ENCODE results near the gene ARIH2. TPM values are rescaled to one million over a fixed set of nuclear protein-coding genes. Genes with fewer than 3 reads are reported as not detected.
A peak's percentile ranks its signal among the peaks of the same experiment; 100 is the strongest.

Gene ARIH2
- total and polyA plus RNA-seq, 9 of the 15 experiments (the other 6 are each of a cell fraction or from before 2014, with no cell fraction given), result 27.0 to 120 (median 108) TPM

- TF ChIP-seq ZNF239 (CRISPR knock-in tag; IDR thresholded peaks at IDR 0.05), result no peak
- TF ChIP-seq ESRRA (IDR thresholded peaks at IDR 0.05; ENCODE audit: borderline replicate concordance, low read depth), result peak; percentile 65; the same call in 1 of the 2 replicates
- no peak for TF ChIP-seq RERE (CRISPR knock-in tag; IDR thresholded peaks at IDR 0.05; ENCODE audit: borderline replicate concordance)
- no peak for TF ChIP-seq ETV6 (IDR thresholded peaks at IDR 0.05; ENCODE audit: borderline replicate concordance in 1 of 2, low read depth in 2 of 2, low read length in 1 of 2)
- TF ChIP-seq ETV6 (CRISPR knock-in tag; IDR thresholded peaks at IDR 0.05; ENCODE audit: borderline replicate concordance), result 0 out of 2 replicates have a peak, but pooled peaks have one; percentile 57
- TF ChIP-seq NCOA6 (IDR thresholded peaks at IDR 0.05), result no peak
- TF ChIP-seq TRIM28 (IDR thresholded peaks at IDR 0.05), result no peak
- TF ChIP-seq CTCFL (IDR thresholded peaks at IDR 0.05; ENCODE audit: borderline replicate concordance, insufficient read depth, low read depth, low read length, poor library complexity, severe bottlenecking), result peak; percentile 94
- TF ChIP-seq CBX8 (IDR thresholded peaks at IDR 0.05; ENCODE audit: borderline replicate concordance, extremely low read depth, low read depth, low read length, poor library complexity, severe bottlenecking), result no peak
- no peak for TF ChIP-seq MYBL2 (IDR thresholded peaks at IDR 0.05; ENCODE audit: low read depth)
- TF ChIP-seq MYBL2 (CRISPR knock-in tag; IDR thresholded peaks at IDR 0.05; ENCODE audit: borderline replicate concordance), result no peak
- no peak for TF ChIP-seq TSHZ1 (CRISPR knock-in tag; IDR thresholded peaks at IDR 0.05)
- peak; percentile 62 for TF ChIP-seq MAX (CRISPR knock-in tag; IDR thresholded peaks at IDR 0.05)
These were observed 103.4 kb downstream of the ARIH2 start, which contains the start of gene NDUFAF3 (continued) for GRCh38 chr3:49021813-49022687.
